IgD-negative memory B cell (primary cell): Measurements from ENCODE around the gene AFF3. TPM values are rescaled to one million over a fixed set of nuclear protein-coding genes. Genes with fewer than 3 reads are reported as not detected.
"Not testable (repeated sequence)": the region's sequence is repeated elsewhere in the genome, so short reads cannot be mapped to it uniquely, and the experiment has no call there.

Experiments used
- H3K27ac Mint-ChIP-seq, 3 donors: one replicate each; pipeline ENCODE4 v1.8.0; 2020 to 2022; ENCODE audit warnings: mild to moderate bottlenecking in 3 of 3, mixed read lengths in 3 of 3, moderate library complexity in 1 of 3
- H3K27me3 Mint-ChIP-seq: one replicate; pipeline ENCODE4 v1.8.0; 2021; ENCODE audit warnings: mixed read lengths
- H3K36me3 Mint-ChIP-seq: one replicate; pipeline ENCODE4 v1.8.0; 2020; ENCODE audit warnings: mild to moderate bottlenecking, mixed read lengths
- H3K4me1 Mint-ChIP-seq, 3 donors: one replicate each; pipeline ENCODE4 v1.8.0; 2020 to 2022; ENCODE audit warnings: mixed read lengths in 3 of 3, mild to moderate bottlenecking in 1 of 3
- H3K4me3 Mint-ChIP-seq, 4 donors: one replicate each; pipeline ENCODE4 v1.8.0; 2020 to 2022; ENCODE audit warnings: mild to moderate bottlenecking in 4 of 4, mixed read lengths in 4 of 4, moderate library complexity in 3 of 4
- H3K9me3 Mint-ChIP-seq, 3 donors: one replicate each; pipeline ENCODE4 v1.8.0; 2020 to 2021; ENCODE audit warnings: mixed read lengths in 3 of 3, mild to moderate bottlenecking in 1 of 3
- polyA plus RNA-seq: library from polyadenylated mRNA; unstranded; fragments of 300-500 nt; fragmentation: Illumina TruSeq; gene quantifications from one replicate; pipeline ENCODE4 v1.2.3, GENCODE V29; 2021

Gene AFF3
- polyA plus RNA-seq, 1 donor from 2014 or later: 85.9 TPM

DNA sequence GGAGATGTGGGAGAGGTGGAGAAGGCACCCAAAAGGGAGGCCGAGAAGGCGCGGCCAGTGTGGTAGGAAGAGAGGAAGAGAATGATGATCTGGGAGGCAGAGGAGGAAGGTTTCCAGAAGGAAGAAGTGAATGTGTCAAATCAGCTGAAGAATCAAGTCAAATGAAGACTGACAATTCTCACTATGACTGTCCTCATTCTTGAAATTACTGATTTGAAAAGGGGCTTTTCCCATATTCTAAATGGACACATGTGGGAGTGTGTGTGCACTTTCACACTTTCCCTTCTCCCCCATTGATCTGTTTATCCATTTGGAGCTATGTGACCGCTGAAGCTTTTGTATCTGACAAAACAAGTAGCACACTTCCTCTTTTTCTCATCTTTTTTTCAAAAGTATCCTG is 6.1 kb downstream of the AFF3 start:
- H3K4me3 Mint-ChIP-seq: no peak overlapping the region
- H3K4me1 Mint-ChIP-seq: peaks cover 19 to 45% (median 39%) of the 10 kb centered on the region in 3 donors
- H3K27ac Mint-ChIP-seq: no peak overlapping the region
- peaks cover 9% of the 10 kb centered on the region for H3K36me3 Mint-ChIP-seq
- no peaks in the 10 kb centered on the region for H3K9me3 Mint-ChIP-seq
- H3K27me3 Mint-ChIP-seq: no peaks in the 10 kb centered on the region

DNA sequence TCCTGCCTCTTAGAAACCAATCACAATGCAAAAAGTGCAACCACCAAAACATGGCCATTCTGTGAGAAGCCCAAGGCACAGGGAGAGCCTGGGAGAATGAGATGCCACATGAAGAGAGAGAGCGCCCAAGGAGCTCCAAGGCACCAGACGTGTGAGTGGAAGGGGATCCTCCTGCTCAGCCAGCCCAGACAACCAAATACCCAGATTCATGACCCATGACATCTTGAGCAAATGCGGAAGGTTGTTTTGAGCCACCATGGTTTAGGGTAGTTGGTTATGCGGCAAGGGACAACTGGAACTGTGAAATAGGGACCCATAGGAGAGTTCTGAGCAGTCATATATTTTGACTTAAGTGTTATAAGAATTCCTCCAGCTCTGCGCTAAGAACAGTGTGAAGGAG is 7.0 kb downstream of the AFF3 start:
- H3K4me1 Mint-ChIP-seq: peaks cover 25 to 48% (median 44%) of the 10 kb centered on the region in 3 donors

DNA sequence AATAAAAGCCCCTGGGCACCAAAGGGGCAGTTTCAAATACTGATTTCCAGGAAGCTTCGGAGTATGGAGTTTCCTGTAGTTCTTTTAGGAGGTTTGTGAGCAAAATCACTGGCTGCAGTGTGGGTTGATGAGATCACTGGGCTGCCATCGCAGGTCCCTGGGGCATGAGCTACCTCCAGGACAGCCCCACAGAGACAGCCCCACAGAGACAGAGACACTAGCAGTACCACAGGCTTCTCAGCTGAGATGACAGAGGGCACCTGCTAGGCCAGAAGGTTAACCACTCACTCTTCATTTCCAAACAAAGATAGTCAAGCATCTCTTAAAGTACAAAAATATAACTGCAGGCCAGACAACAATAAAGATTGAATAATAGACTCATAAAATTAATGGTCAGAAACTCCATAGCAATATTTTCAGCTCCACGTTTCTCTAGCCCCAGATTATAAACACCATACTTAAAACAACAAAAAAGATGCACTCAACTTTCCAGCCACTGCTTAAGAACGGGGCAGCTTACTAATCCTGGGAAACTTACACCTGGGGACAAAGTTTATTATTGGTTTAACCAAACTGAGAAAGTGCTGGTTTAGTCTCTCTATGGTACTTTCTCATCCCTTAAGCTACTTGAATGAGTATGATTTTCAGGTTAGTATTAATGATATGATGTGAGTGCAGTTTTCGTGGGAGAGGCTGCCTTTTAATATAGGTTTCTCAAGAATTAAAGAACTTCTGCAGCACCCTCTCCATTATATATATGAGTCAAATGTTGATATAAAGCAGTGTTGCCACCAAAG is 11.6 kb downstream of the AFF3 start:
- Mint-ChIP-seq H3K36me3 (peaks cover 6% of the 10 kb centered on the region), H3K4me3 (peak overlapping the region in 2 of 4 donors; percentile 15 to 61), H3K4me1 (peaks cover 18 to 32% (median 23%) of the 10 kb centered on the region in 3 donors), H3K27me3 (no peaks in the 10 kb centered on the region), H3K9me3 (no peaks in the 10 kb centered on the region), H3K27ac (peak overlapping the region in 2 of 3 donors; percentile 60 to 63)

More for the DNA sequence above, 7.0 kb downstream of the AFF3 start:
- Mint-ChIP-seq H3K27me3 (no peaks in the 10 kb centered on the region), H3K36me3 (peaks cover 8% of the 10 kb centered on the region), H3K27ac (no peak overlapping the region), H3K4me3 (no peak overlapping the region), H3K9me3 (no peaks in the 10 kb centered on the region)

DNA sequence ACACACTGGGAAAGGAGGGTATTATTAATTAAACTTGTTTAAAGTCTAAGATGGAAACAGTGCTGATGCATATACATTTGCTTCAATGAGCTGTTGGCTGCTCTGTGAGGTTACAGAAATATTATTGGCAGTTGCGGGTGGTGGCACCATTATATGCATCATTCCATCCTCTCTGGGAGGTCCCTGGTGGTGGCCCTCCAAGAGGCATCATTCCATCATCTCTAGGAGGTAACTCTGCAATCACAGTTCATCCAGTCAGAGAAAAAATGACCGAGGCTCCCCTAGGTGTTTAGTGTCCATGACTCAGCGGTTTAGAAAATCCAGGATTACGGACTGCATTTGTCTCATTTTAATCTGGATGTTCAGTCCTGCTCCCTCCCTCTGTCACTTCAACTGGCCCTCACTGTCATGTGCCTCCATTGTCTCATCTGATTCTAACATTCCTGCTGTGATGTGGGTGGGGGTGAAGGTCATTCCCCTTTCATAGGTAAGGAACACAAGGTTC is 15.4 kb downstream of the AFF3 start:
- H3K36me3 Mint-ChIP-seq: peaks cover 15% of the 10 kb centered on the region
- peak overlapping the region in 1 of 3 donors; percentile 59 for H3K27ac Mint-ChIP-seq
- H3K9me3 Mint-ChIP-seq: no peaks in the 10 kb centered on the region
- no peaks in the 10 kb centered on the region for H3K27me3 Mint-ChIP-seq
- peaks cover 30 to 42% (median 33%) of the 10 kb centered on the region in 3 donors for H3K4me1 Mint-ChIP-seq
- H3K4me3 Mint-ChIP-seq: peak overlapping the region in 1 of 4 donors; percentile 52

DNA sequence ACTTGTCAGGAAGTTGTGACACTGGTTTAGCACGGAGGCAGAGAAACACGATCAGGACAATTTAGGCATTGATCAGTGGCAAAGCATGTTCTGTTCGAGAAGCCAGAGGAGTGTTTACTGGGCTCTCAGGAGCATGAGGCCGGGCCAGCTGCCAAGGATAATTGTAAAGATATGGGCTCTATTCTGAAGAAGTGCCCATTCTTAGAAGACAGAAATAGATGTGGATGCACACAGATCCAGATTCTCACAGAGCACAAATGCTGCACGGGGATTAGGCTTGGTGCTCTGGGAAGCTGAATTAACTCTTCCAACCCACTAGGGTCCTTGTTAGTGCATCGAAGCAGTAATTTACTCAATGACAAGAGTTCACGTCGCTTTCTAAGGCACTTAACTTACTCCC is 16.2 kb downstream of the AFF3 start:
- H3K9me3 Mint-ChIP-seq: peaks cover 0 to 1% (median 0%) of the 10 kb centered on the region in 3 donors
- H3K4me3 Mint-ChIP-seq: no peak overlapping the region
- H3K27me3 Mint-ChIP-seq: no peaks in the 10 kb centered on the region
- H3K4me1 Mint-ChIP-seq: peaks cover 25 to 41% (median 32%) of the 10 kb centered on the region in 3 donors
- peaks cover 15% of the 10 kb centered on the region for H3K36me3 Mint-ChIP-seq
- no peak overlapping the region for H3K27ac Mint-ChIP-seq

DNA sequence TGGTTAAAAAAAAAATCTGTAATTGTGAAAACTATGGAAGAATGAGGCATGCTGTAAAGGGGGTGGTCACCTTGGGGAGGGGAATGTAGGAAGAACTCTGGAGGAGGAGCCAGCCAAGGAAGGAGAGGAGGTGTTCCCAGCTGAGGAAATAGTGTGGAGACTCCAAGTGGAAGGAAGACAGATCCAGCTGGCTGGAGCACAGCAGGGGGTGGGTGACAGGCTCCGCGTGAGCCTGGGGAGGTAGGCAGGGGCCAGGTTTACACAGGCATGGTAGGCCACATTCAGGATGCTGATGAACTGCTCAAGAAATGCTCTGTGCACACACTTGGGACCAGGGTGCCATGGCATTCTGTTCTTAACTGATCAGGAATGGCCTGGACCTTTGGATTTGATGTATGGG is 16.8 kb downstream of the AFF3 start:
- no peaks in the 10 kb centered on the region for H3K27me3 Mint-ChIP-seq
- peaks cover 0 to 1% (median 0%) of the 10 kb centered on the region in 3 donors for H3K9me3 Mint-ChIP-seq
- peaks cover 21 to 38% (median 27%) of the 10 kb centered on the region in 3 donors for H3K4me1 Mint-ChIP-seq
- H3K4me3 Mint-ChIP-seq: no peak overlapping the region
- no peak overlapping the region for H3K27ac Mint-ChIP-seq
- H3K36me3 Mint-ChIP-seq: peaks cover 15% of the 10 kb centered on the region

DNA sequence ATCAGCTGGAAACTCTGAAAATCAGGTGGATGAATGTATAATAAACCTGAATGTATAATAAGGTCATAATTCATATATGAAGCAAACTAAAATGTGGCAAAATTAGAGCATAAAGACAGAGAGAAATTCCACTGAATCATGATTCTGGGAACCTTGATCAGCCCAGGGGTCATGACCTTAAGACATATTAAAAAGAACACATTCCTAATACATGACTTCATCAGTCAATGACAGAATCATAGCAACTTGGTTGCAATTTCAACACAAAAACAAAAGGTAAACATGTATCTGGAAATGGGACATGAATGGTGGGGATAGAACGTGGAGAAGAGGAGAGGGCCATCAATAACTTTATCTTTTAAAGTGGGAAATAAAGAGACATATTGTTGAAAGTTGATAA is 17.6 kb downstream of the AFF3 start:
- Mint-ChIP-seq H3K36me3 (peaks cover 15% of the 10 kb centered on the region), H3K9me3 (peaks cover 0 to 1% (median 0%) of the 10 kb centered on the region in 3 donors), H3K27ac (no peak overlapping the region), H3K27me3 (no peaks in the 10 kb centered on the region), H3K4me3 (peak overlapping the region in 1 of 4 donors; percentile 41), H3K4me1 (peaks cover 19 to 32% (median 20%) of the 10 kb centered on the region in 3 donors)

DNA sequence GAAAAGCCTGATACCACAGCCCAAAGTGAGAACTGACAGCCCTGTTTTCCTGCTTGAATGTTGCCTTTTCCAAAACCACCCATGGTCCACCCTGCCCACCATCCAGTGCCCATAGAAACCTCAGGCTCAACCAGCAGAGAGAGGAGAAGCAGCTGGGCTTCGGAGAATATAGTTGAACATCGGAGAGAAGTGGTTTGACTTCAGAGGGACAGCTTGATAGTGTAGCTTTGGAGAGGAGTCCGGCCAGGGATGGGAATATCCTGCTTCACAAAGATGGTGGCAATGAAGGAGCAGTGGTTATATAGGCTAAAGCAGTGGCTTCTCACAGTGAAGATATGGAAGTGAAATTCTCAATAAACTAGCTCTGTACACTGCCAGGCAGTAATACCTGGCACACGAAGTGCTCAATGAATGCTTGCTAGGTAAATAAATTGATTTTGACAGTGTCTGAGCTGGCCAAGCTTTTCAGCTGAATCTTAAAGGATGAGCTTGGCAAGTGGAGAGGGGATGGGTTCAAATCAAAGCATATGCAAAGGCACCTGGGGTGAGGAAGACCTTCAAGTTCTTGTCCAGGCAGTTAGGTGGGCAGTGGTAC is 21.2 kb downstream of the AFF3 start:
- Mint-ChIP-seq H3K27me3 (no peaks in the 10 kb centered on the region), H3K4me1 (peaks cover 23 to 34% (median 32%) of the 10 kb centered on the region in 3 donors), H3K4me3 (no peak overlapping the region), H3K27ac (peak overlapping the region in 1 of 3 donors; percentile 46), H3K36me3 (peaks cover 18% of the 10 kb centered on the region), H3K9me3 (peaks cover 5 to 8% (median 5%) of the 10 kb centered on the region in 3 donors)

DNA sequence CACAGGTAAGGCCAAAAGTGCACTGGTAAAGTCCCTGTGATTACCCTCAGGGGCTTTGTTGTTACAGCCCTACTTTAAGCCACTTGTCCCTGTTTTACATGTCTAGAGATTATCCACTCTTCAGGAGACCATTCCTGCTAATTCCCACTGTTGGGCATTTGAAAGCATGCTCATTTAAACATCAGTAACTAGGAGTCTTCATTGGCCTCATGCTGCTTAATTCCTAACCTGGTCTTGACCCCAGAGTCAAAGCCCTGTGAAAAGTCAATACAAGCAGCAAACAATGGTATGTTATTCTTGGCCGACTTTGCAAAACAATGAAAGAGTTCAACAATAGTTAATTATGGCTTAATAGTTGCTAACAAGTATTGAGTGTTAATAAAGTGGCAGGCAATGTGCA is 23.2 kb downstream of the AFF3 start:
- Mint-ChIP-seq H3K27me3 (no peaks in the 10 kb centered on the region), H3K27ac (no peak overlapping the region), H3K4me1 (peaks cover 18 to 36% (median 34%) of the 10 kb centered on the region in 3 donors), H3K36me3 (peaks cover 18% of the 10 kb centered on the region), H3K9me3 (peaks cover 5 to 8% (median 5%) of the 10 kb centered on the region in 3 donors), H3K4me3 (no peak overlapping the region)

DNA sequence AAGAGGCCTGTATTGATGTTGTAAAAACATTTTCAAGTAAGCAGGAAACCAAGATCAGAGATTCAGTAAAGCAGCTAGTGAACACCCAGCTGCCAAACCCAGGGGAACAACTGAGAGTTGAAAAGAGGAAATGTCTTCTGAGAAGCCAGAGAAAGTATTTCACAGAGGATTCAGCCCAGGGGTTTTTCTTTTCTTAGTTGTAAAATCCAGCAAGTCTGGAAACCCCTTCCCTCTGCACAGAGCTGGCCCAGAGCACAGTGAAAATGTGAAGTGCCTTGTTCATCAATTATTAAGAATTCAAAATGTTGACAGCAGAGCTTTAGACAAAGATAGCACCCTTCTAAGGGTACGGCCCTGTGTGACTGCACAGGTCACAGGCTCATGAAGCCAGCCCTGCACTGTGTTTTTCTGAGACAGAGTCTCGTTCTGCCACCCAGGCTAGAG is 28.4 kb downstream of the AFF3 start:
- Mint-ChIP-seq H3K9me3 (peaks cover 4 to 8% (median 5%) of the 10 kb centered on the region in 3 donors), H3K4me1 (peaks cover 46 to 58% (median 51%) of the 10 kb centered on the region in 3 donors), H3K27ac (peak overlapping the region; percentile 62 to 97 (median 95)), H3K36me3 (peaks cover 11% of the 10 kb centered on the region), H3K4me3 (peak overlapping the region; percentile 17 to 89 (median 72)), H3K27me3 (peaks cover 3% of the 10 kb centered on the region)

DNA sequence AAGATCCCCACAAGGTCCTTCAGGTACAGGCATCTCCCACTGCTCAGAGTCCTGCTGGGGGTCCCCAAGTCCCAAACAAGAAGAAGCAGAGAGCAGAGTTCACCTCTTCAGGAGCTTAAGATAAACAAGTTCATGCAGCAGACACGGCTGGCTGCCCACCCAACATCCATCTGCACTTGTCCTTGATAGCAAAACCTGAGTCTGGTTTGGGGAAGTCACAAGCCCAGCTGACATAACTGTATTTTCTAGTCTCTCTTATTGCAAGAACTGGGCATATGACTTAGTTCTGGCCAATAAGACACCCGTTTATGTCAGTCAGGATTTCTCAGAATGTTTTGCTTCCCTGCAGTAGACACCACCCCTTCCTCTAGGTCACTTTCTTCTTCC is 31.8 kb downstream of the AFF3 start:
- peak overlapping the region; percentile 70 to 90 (median 84) for H3K27ac Mint-ChIP-seq
- peaks cover 11% of the 10 kb centered on the region for H3K36me3 Mint-ChIP-seq
- peaks cover 62 to 72% (median 63%) of the 10 kb centered on the region in 3 donors for H3K4me1 Mint-ChIP-seq

DNA sequence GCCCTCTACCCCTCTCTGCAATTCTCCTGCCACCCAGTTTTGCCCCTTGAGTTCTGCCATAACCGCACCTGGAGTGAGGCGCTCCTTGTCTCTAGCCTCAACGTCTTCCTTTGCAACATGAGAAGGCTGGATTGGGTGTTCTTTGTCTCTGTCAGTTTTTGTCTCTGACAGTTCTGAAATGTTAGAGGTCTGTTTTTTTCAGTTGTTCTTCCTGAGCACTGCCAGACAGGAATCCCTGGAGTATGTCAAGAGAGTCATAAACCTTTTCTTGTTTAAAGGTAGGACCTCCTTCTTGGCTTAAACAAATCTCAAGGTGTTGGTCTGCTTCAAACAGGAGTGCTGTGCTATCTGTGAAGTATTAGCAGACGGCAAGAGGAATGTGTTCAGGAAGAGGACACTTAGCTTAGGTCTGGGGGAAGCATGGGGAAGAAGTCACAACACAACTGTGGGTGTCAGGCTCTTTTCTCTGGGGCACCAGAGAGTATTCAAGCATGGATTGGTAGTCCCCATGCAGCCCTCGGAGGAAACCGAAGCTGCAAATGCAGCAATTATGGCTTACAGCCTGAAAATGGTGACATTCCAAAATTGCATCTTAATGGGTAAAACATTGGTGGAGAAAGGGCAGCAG is 32.3 kb downstream of the AFF3 start:
- H3K9me3 Mint-ChIP-seq: no peaks in the 10 kb centered on the region
- peaks cover 11% of the 10 kb centered on the region for H3K36me3 Mint-ChIP-seq
- peak overlapping the region; percentile 49 to 89 (median 74) for H3K4me3 Mint-ChIP-seq
- peak overlapping the region; percentile 70 to 90 (median 84) for H3K27ac Mint-ChIP-seq
- peaks cover 3% of the 10 kb centered on the region for H3K27me3 Mint-ChIP-seq
- peaks cover 63 to 73% (median 66%) of the 10 kb centered on the region in 3 donors for H3K4me1 Mint-ChIP-seq

More for the DNA sequence above, 31.8 kb downstream of the AFF3 start:
- no peaks in the 10 kb centered on the region for H3K9me3 Mint-ChIP-seq
- peak overlapping the region; percentile 49 to 89 (median 74) for H3K4me3 Mint-ChIP-seq
- H3K27me3 Mint-ChIP-seq: peaks cover 3% of the 10 kb centered on the region

DNA sequence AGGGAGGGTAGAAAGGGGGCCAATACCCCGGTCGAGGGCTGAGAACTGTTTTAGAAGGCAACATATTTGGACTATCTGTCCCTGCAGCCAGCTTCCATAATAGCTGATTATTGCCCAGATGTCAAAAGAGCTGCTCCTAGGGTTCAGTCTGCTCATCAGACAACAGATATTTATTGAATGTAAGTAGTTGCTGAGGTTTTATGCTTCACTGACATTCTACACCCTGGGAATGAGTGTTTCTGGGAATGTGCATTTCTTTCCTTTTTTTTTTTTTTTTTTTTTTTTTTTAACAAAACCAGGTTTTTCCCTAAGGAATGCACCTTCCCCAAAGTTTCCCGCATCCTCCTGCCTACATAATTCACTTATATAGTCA is 33.8 kb downstream of the AFF3 start:
- Mint-ChIP-seq H3K27ac (peak overlapping the region in 1 of 3 donors; percentile 55), H3K4me3 (peak overlapping the region in 2 of 4 donors; percentile 82 to 94), H3K4me1 (peaks cover 53 to 60% (median 55%) of the 10 kb centered on the region in 3 donors)
- not testable (repeated sequence) for H3K27me3 Mint-ChIP-seq, H3K9me3 Mint-ChIP-seq, H3K36me3 Mint-ChIP-seq

DNA sequence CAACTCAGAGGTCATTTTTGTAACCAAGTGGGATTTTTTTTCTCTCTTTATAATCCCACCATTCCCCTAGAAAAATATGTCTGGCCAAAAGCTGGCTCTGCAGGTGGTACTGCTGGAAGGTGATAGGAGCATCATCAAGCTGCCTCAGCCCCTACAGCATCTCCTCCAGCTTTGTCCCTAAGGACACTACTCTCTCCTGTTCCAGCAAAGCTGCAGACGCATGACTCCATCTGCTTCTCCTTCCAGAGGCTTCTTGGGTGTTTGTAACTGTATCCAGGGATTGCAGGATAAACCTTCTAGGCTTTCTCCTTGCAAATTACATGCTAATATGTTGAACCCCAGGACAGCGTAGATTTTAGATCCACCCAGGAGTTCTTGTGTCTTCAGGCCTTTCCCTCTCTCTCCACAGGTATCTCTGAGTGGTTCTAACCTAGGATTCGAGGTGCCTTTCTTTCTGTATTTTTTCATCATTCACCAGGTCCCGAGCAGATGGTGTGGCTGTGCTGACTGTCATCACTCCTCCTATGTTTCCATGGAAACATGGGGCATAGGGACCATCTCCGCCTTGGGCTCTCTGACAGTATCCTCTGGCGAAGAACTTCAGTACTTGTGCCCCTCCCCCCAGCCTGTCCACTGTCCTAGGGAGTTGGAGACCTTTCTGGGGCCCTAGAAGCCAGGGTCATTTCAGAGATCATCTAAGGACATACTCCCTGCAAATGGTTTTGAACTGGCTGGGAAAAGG is 34.3 kb downstream of the AFF3 start:
- Mint-ChIP-seq H3K9me3 (no peaks in the 10 kb centered on the region), H3K4me1 (peaks cover 49 to 55% (median 52%) of the 10 kb centered on the region in 3 donors), H3K27ac (peak overlapping the region in 1 of 3 donors; percentile 55), H3K27me3 (peaks cover 3% of the 10 kb centered on the region), H3K4me3 (peak overlapping the region in 2 of 4 donors; percentile 82 to 94), H3K36me3 (peaks cover 7% of the 10 kb centered on the region)
